Fibroblast of villous mesenchyme (primary cell): Measurements from ENCODE around the gene LHFPL2. TPM values are rescaled to one million over a fixed set of nuclear protein-coding genes. Genes with fewer than 3 reads are reported as not detected.
"Not testable (repeated sequence)": the region's sequence is repeated elsewhere in the genome, so short reads cannot be mapped to it uniquely, and the experiment has no call there.

Experiments
- DNase-seq: peaks from one replicate; pipeline ENCODE4 v3.0.0-alpha.2; 2010; ENCODE audit warnings: low read depth
- H3K4me3 ChIP-seq: 2 replicates; pipeline ENCODE4 v1.5.1; 2011; ENCODE audit warnings: low read depth, mild to moderate bottlenecking, low read length
- total RNA-seq: library from RNA; depleted of rRNA; stranded (reverse); fragments of >200 nt; gene quantifications from 2 replicates; pipeline ENCODE4 v1.2.3, GENCODE V29; 2012
- TF ChIP-seq, protein P1 (sequence below): IDR thresholded peaks from 2 replicates; pipeline ENCODE4 v1.5.1; 2012; ENCODE audit warnings: low read depth, mild to moderate bottlenecking, low read length; ENCODE audit not compliant: insufficient read depth

Gene LHFPL2
- total RNA-seq, 1 donor, result 35.0 TPM

DNA sequence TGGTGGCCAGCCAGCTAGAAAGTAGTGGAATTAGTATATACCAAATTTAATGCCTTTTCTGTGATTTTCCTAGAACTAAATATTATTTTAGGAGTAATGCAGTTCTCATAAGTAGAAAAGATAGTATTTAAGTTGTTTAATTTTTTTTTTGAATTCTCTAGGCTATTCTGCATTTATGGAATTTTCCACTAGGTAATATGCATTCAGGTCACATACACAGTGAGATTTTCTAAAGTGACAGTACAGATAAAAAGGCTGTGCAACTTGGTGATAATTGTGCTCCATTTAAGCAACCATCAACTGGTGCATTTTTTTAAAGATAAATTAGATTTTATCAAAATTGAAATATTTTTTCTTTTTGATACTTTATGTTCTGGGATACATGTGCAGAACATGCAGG, 176.7 kb downstream of the LHFPL2 start:
- H3K4me3 ChIP-seq, result no peak overlapping the region
- TF ChIP-seq, protein P1, sequence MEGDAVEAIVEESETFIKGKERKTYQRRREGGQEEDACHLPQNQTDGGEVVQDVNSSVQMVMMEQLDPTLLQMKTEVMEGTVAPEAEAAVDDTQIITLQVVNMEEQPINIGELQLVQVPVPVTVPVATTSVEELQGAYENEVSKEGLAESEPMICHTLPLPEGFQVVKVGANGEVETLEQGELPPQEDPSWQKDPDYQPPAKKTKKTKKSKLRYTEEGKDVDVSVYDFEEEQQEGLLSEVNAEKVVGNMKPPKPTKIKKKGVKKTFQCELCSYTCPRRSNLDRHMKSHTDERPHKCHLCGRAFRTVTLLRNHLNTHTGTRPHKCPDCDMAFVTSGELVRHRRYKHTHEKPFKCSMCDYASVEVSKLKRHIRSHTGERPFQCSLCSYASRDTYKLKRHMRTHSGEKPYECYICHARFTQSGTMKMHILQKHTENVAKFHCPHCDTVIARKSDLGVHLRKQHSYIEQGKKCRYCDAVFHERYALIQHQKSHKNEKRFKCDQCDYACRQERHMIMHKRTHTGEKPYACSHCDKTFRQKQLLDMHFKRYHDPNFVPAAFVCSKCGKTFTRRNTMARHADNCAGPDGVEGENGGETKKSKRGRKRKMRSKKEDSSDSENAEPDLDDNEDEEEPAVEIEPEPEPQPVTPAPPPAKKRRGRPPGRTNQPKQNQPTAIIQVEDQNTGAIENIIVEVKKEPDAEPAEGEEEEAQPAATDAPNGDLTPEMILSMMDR, result no peak
- DNase-seq, result no peak

DNA sequence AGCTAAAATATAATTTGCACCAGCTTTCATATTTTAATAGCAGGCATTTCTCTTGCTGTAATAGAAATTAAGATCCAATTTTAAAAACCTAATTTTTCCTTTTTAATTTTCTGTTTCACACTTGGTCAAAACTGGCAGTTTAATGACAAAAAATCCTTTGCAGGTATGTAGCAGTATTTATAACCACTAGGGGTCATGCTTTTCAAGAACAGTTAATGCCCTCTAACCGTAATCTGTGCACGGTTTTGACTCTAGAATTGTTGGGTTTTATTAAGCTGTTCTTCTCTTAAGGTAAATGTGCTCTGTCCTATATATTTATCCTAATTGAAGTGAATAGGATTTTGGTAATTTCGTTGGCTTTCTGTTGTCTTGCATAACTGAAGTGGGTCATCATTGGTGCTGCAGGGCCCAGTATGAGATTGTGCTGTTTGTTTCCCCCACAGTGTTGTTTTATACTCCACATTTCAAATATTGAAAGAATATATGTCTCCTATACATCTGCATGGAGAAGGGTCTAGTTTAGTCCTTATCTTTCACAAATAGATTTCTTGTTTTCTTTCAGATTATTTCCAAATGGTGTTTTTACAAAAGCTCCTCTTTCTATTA, 180.7 kb downstream of the LHFPL2 start:
- no peak overlapping the region for H3K4me3 ChIP-seq
- TF ChIP-seq, protein P1, result peak; percentile 75
- DNase-seq, result peak; percentile 63

DNA sequence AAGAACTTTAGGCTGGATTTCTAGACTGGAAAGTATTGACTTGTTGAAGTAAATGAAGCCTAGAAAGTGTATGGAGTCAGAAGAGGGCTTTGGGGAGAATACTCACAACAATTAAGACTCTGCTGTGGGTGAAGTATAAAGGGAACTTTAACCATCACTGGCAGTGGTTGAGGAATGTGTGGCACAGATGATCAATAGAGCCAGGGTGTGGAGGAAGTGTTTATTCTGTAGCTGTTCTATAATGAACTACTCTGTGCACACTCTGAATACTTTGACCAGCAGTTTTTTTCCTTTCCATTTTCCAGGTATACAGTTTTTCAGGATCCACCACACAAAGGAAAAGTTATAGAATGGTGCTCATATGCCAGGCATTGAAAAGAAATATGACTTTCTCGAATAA, 181.4 kb downstream of the LHFPL2 start:
- TF ChIP-seq, protein P1, result no peak
- no peak overlapping the region for H3K4me3 ChIP-seq
- DNase-seq, result no peak

DNA sequence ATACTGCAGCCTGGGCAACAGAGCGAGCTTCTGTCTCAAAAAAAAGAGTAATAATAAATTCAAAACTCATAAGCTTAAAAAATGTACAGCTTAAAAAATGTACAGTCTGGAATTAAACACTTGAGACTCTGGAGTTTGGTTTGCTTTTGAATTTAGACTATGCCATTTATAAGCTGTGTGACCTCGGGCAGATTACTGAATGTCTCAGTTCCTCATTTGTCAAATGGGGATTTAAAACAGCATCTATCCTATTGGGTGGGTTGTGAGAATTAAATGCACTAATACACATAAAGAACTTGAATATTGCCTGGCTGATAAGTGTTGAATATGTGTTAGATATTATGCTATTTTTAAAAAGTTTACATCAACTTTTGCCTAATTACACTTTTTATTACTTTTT, 189.7 kb downstream of the LHFPL2 start:
- no peak overlapping the region for H3K4me3 ChIP-seq
- DNase-seq, result no peak
- TF ChIP-seq, protein P1, result no peak

DNA sequence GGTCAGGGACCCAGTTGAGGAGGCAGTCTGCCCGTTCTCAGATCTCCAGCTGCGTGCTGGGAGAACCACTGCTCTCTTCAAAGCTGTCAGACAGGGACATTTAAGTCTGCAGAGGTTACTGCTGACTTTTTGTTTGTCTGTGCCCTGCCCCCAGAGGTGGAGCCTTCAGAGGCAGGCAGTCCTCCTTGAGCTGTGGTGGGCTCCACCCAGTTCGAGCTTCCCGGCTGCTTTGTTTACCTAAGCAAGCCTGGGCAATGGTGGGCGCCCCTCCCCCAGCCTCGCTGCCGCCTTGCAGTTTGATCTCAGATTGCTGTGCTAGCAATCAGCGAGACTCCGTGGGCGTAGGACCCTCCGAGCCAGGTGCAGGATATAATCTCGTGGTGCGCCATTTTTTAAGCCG, 191.1 kb downstream of the LHFPL2 start:
- DNase-seq, result not testable (repeated sequence)
- H3K4me3 ChIP-seq, result peak overlapping the region; percentile 40

DNA sequence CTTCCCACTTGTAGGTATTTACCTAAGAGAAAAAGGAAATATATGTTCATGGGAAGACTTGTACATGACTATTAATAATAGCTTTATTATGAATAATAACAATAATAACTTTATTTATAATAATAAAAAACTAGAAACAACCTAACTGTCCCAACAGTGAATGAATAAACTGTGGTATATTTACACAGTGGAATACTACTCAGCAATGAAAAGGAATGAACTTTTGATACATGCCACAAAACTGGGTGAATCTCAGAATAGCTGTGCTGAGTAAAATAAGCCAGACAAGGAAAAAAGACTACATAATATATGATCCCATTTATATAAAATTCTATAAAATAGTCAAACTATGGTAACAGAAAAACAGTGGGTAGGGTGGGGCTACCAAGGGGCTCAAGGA, 199.5 kb downstream of the LHFPL2 start:
- H3K4me3 ChIP-seq, result no peak overlapping the region
- TF ChIP-seq, protein P1, result no peak
- DNase-seq, result no peak

DNA sequence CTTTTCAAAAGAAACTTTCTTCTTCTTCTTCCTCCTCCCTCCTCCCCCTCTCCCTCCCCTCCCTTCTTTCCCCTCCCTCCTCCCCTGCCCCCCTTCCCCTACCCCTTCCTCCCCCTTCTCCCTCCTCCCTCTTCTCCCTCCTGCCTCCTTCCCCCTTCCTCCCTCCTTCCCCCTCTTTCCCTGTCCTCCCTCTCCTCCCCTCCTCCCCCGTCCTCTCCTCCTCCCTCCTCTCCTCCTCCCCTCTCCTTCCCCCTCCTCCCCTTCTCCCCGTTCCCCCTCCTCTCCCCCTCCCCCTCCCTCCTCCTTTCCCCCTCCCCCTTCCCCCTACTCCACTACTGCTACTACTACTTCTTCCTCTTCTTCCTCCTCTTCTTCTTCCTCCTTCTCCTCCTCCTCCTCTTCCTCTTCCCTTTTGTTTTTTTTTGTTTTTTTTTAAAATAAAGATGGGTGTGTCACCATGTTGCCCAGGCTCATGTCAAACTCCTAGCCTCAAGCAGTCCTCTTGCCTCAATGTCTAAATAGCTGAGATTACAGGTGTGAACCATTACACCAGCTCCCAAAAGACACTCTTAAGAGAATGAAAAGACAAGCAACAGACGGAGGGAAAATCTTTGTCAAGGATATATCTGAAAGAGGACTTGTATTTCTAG, 200.7 kb downstream of the LHFPL2 start:
- DNase-seq, result no peak
- no peak overlapping the region for H3K4me3 ChIP-seq
- TF ChIP-seq, protein P1, result no peak
